B cell (primary cell): ENCODE results near the gene VASN. TPM values are rescaled to one million over a fixed set of nuclear protein-coding genes. Genes with fewer than 3 reads are reported as not detected.

ENCODE experiments used
- ATAC-seq: fragments of 200-7000 bp; cut with Tn5 transposase; one replicate; pipeline ENCODE4 v1.10.0; 2021; ENCODE audit warnings: low read depth, mild to moderate bottlenecking, moderate number of reproducible peaks, moderate library complexity
- CTCF ChIA-PET: fragments of 350-600 bp; sonication (Branson Sonifier 250); formaldehyde crosslinking; loops from one replicate; lab custom pipeline; 2021; ENCODE audit warnings: antibody characterized with exemption, inconsistent platforms; lab: Charles Lee
- POLR2A ChIA-PET: fragments of 350-600 bp; sonication (Branson Sonifier 250); formaldehyde crosslinking; loops from one replicate; lab custom pipeline; 2021; ENCODE audit warnings: antibody characterized with exemption; lab: Charles Lee
- DNase-seq: peaks from one replicate; pipeline ENCODE4 v3.0.0; 2013
- H2AFZ ChIP-seq: 2 replicates; pipeline ENCODE4 v1.6.1; 2012; ENCODE audit warnings: mild to moderate bottlenecking, low read depth, low read length; ENCODE audit not compliant: insufficient read depth, poor library complexity, severe bottlenecking
- H3K27ac ChIP-seq, 2 donors: 1 replicate in 1 of 2; 2 replicates in 1 of 2; pipeline ENCODE4 v1.5.1; 2012 to 2013; ENCODE audit warnings: low read length in 2 of 2, mild to moderate bottlenecking in 2 of 2, moderate library complexity in 1 of 2
- H3K27me3 ChIP-seq, 4 experiments: fragments of 200-600 bp in 1 of 4; sonication (generic) in 1 of 4; replicated peaks in 1 of 4; 1 replicate in 2 of 4; 2 replicates in 2 of 4; pipeline versions ENCODE4 v1.6.1 to v1.7.0; 2013 to 2016; ENCODE audit warnings: low read length in 3 of 4, mild to moderate bottlenecking in 2 of 4, mixed read lengths in 1 of 4, moderate library complexity in 1 of 4; ENCODE audit not compliant: insufficient read depth in 4 of 4, control insufficient read depth in 3 of 4; ENCODE audit errors: control extremely low read depth in 1 of 4
- H3K36me3 ChIP-seq, 2 experiments: replicated peaks in 1 of 2; 1 replicate in 1 of 2; 2 replicates in 1 of 2; pipeline versions ENCODE4 v1.6.1 to v1.7.1; 2013; ENCODE audit warnings: low read length in 1 of 2; ENCODE audit not compliant: insufficient read depth in 2 of 2, control insufficient read depth in 1 of 2; ENCODE audit errors: control extremely low read depth in 1 of 2, extremely low read depth in 1 of 2
- H3K4me1 ChIP-seq, 2 donors: fragments of 200-600 bp in 1 of 2; sonication (generic) in 1 of 2; 1 replicate in 1 of 2; 2 replicates in 1 of 2; pipeline versions ENCODE4 v1.5.1 to v1.6.1; 2013 to 2017; ENCODE audit warnings: low read length in 2 of 2; ENCODE audit not compliant: control insufficient read depth in 2 of 2, insufficient read depth in 2 of 2
- H3K4me2 ChIP-seq: replicated peaks from 2 replicates; pipeline ENCODE3; 2012; ENCODE audit warnings: mild to moderate bottlenecking, low read depth, low read length; ENCODE audit not compliant: poor library complexity, severe bottlenecking
- H3K4me3 ChIP-seq, 5 experiments: fragments of 200-600 bp in 1 of 5; sonication (generic) in 1 of 5; 1 replicate in 3 of 5; 2 replicates in 2 of 5; pipeline versions ENCODE4 v1.5.1 to v1.7.0; 2011 to 2016; ENCODE audit warnings: low read length in 4 of 5, mild to moderate bottlenecking in 4 of 5, low read depth in 2 of 5, control low read depth in 1 of 5, moderate library complexity in 1 of 5; ENCODE audit not compliant: insufficient read depth in 1 of 5; ENCODE audit errors: control extremely low read depth in 1 of 5, extremely low read depth in 1 of 5
- H3K79me2 ChIP-seq: fragments of 200-600 bp; sonication (generic); one replicate; pipeline ENCODE4 v1.6.0; 2016; ENCODE audit warnings: low read length; ENCODE audit not compliant: control insufficient read depth, insufficient read depth
- H3K9ac ChIP-seq: fragments of 200-600 bp; sonication (generic); 2 replicates; pipeline ENCODE4 v1.6.1; 2017; ENCODE audit warnings: mild to moderate bottlenecking, low read length, moderate library complexity
- H3K9me3 ChIP-seq, 3 donors: one replicate each; pipeline versions ENCODE4 v1.6.1 to v1.7.1; 2013; ENCODE audit warnings: low read length in 2 of 3; ENCODE audit not compliant: control insufficient read depth in 2 of 3, insufficient read depth in 1 of 3; ENCODE audit errors: control extremely low read depth in 1 of 3
- H4K20me1 ChIP-seq: 2 replicates; pipeline ENCODE4 v1.6.0; 2012; ENCODE audit warnings: mild to moderate bottlenecking, low read length; ENCODE audit not compliant: insufficient read depth, control insufficient read depth, poor library complexity, severe bottlenecking
- H3K27ac Mint-ChIP-seq: one replicate; pipeline ENCODE4 v1.8.0; 2021; ENCODE audit warnings: mixed read lengths
- H3K27me3 Mint-ChIP-seq: one replicate; pipeline ENCODE4 v1.8.0; 2021; ENCODE audit warnings: mixed read lengths
- H3K4me1 Mint-ChIP-seq: one replicate; pipeline ENCODE4 v1.8.0; 2021; ENCODE audit warnings: mixed read lengths
- H3K4me3 Mint-ChIP-seq: one replicate; pipeline ENCODE4 v1.8.0; 2021; ENCODE audit warnings: mixed read lengths
- H3K9me3 Mint-ChIP-seq: one replicate; pipeline ENCODE4 v1.8.0; 2022; ENCODE audit warnings: mixed read lengths; ENCODE audit not compliant: insufficient read depth
- CTCF ChIP-seq: fragments of 200-600 bp; IDR thresholded peaks from one replicate; pipeline ENCODE4 v1.8.0; 2022; ENCODE audit warnings: antibody characterized with exemption, mild to moderate bottlenecking
- EZH2 ChIP-seq: IDR thresholded peaks from 2 replicates; pipeline ENCODE4 v1.6.1; 2012; ENCODE audit warnings: borderline replicate concordance, low read depth, mild to moderate bottlenecking, moderate library complexity, low read length; ENCODE audit not compliant: insufficient read depth, poor library complexity, severe bottlenecking
- WGBS: methylation state at CpG from one replicate; pipeline ENCODE4 v1.1.5; 2013; ENCODE audit warnings: missing lambda C conversion rate; ENCODE audit not compliant: insufficient coverage; 5-methylcytosine and 5-hydroxymethylcytosine counted together
- intact Hi-C: fragments of 100-400 bp; cut with micrococcal nuclease; formaldehyde crosslinking; loops from one replicate; pipeline ENCODE4 v1.10.0; 2022
- polyA plus RNA-seq: library from polyadenylated mRNA; depleted of rRNA; stranded (reverse); fragments of >200 nt; gene quantifications from 2 replicates; pipeline ENCODE4 v1.2.3, GENCODE V29; 2012
- total RNA-seq, 2 donors: library from RNA; stranded (reverse); fragments of 120-200 nt in 1 of 2; gene quantifications; 1 replicate in 1 of 2; 2 replicates in 1 of 2; pipeline versions ENCODE4 v1.2.3 to v1.2.4, GENCODE V29; 2013 to 2022

VASN gene
- total and polyA plus RNA-seq, 2 donors (not counting 1 experiment from before 2014, with no cell fraction given), result 0.57 to 0.76 TPM

- POLR2A ChIA-PET, result interaction anchor here (0.7 to 2.5 kb wide), 5 partner anchors 35 to 1098 kb away, joined by 3 to 11 read pairs (median 7); partner anchors contain the start of gene CDIP1
These were observed 6.6 kb upstream of the VASN start for GRCh38 chr16:4365014-4365406.

More at GRCh38 chr16:4365014-4365406, 6.6 kb upstream of the VASN start:
- Histone ChIP-seq H2AFZ (no peak overlapping the region), H3K4me1 (peaks cover 6 to 42% of the 10 kb centered on the region in 2 donors), H3K4me2 (peak overlapping the region; percentile 55), H4K20me1 (peaks cover 71% of the 10 kb centered on the region), H3K36me3 (peaks cover 4 to 64% of the 10 kb centered on the region in 2 experiments), H3K79me2 (peaks cover 4% of the 10 kb centered on the region), H3K27me3 (no peaks in the 10 kb centered on the region), H3K9me3 (no peaks in the 10 kb centered on the region), H3K4me3 (no peak overlapping the region), H3K27ac (peak overlapping the region; percentile 27 to 37), H3K9ac (no peak overlapping the region)
- H3K27me3 Mint-ChIP-seq, result no peaks in the 10 kb centered on the region
- peak; percentile 89 for ATAC-seq
- TF ChIP-seq EZH2 (no peak), CTCF (no peak)
- peak; percentile 86 for DNase-seq
- intact Hi-C loops, result loop anchor here (1.0 to 2.0 kb wide), 2 partner anchors 14 to 140 kb away; partner anchors contain the start of gene PAM16
- 27% methylated on average over 10 of the region's 10 CpGs for WGBS
- peaks cover 25% of the 10 kb centered on the region for H3K4me1 Mint-ChIP-seq
- no peaks in the 10 kb centered on the region for H3K9me3 Mint-ChIP-seq
- peak overlapping the region; percentile 78 for H3K27ac Mint-ChIP-seq
- H3K4me3 Mint-ChIP-seq, result peak overlapping the region; percentile 64
- CTCF ChIA-PET, result interaction anchor here (0.6 to 3.9 kb wide), 7 partner anchors 8 to 70 kb away, joined by 3 to 38 read pairs (median 4); partner anchors contain the start of gene GLIS2
